Endodermal cell (in vitro differentiated cells): ENCODE data around the gene UNC80. TPM values are rescaled to one million over a fixed set of nuclear protein-coding genes. Genes with fewer than 3 reads are reported as not detected.

Experiments used
- DNase-seq: peaks from one replicate; pipeline ENCODE4 v3.0.0-alpha.2; 2017
- H3K27ac ChIP-seq: 2 replicates; pipeline ENCODE4 v1.5.1; 2013; ENCODE audit warnings: mild to moderate bottlenecking, low read depth, low read length, moderate library complexity
- H3K27me3 ChIP-seq: 2 replicates; pipeline ENCODE4 v1.6.1; 2013; ENCODE audit warnings: mild to moderate bottlenecking, low read length, moderate library complexity; ENCODE audit not compliant: insufficient read depth, control insufficient read depth, poor library complexity, severe bottlenecking
- H3K36me3 ChIP-seq: 2 replicates; pipeline ENCODE4 v1.7.0; 2013; ENCODE audit warnings: mild to moderate bottlenecking, low read length, moderate library complexity; ENCODE audit not compliant: control insufficient read depth, insufficient read depth
- H3K4me1 ChIP-seq: one replicate; pipeline ENCODE4 v1.7.0; 2013; ENCODE audit warnings: low read length; ENCODE audit not compliant: control insufficient read depth, insufficient read depth
- H3K4me3 ChIP-seq: 2 replicates; pipeline ENCODE4 v1.5.1; 2013; ENCODE audit warnings: mild to moderate bottlenecking, low read length, moderate library complexity
- H3K9ac ChIP-seq: 2 replicates; pipeline ENCODE4 v1.6.1; 2013; ENCODE audit warnings: mild to moderate bottlenecking, low read length, moderate library complexity; ENCODE audit not compliant: poor library complexity, severe bottlenecking; ENCODE audit errors: extremely low read depth
- H3K9me3 ChIP-seq: 2 replicates; pipeline ENCODE4 v1.6.1; 2013; ENCODE audit warnings: mild to moderate bottlenecking, low read length, moderate library complexity; ENCODE audit not compliant: control insufficient read depth
- H3K27ac Mint-ChIP-seq: 2 replicates; pipeline ENCODE4 v1.8.0; 2020; ENCODE audit warnings: mixed read lengths
- H3K27me3 Mint-ChIP-seq: 2 replicates; pipeline ENCODE4 v1.8.0; 2021; ENCODE audit warnings: mild to moderate bottlenecking, mixed read lengths; ENCODE audit not compliant: insufficient read depth
- H3K36me3 Mint-ChIP-seq: 2 replicates; pipeline ENCODE4 v1.8.0; 2020; ENCODE audit warnings: low read depth, mixed read lengths
- H3K4me1 Mint-ChIP-seq: 2 replicates; pipeline ENCODE4 v1.8.0; 2020; ENCODE audit warnings: mixed read lengths
- H3K4me3 Mint-ChIP-seq: 2 replicates; pipeline ENCODE4 v1.8.0; 2020; ENCODE audit warnings: mild to moderate bottlenecking, moderate library complexity, mixed read lengths
- H3K9me3 Mint-ChIP-seq: 2 replicates; pipeline ENCODE4 v1.8.0; 2020; ENCODE audit warnings: mild to moderate bottlenecking, mixed read lengths
- CTCF ChIP-seq: fragments of 200-600 bp; sonication (generic); conservative IDR thresholded peaks from 2 replicates; pipeline ENCODE4 v1.5.0; 2021; ENCODE audit warnings: antibody characterized with exemption, mild to moderate bottlenecking
- WGBS, 2 experiments: methylation state at CpG; one replicate each; pipeline versions ENCODE4 v1.1.5 to v1.1.7; 2013; ENCODE audit warnings: missing lambda C conversion rate in 2 of 2, mixed read lengths in 1 of 2; ENCODE audit not compliant: insufficient coverage in 1 of 2, insufficient read length in 1 of 2; 5-methylcytosine and 5-hydroxymethylcytosine counted together
- total RNA-seq, 2 donors: library from RNA; stranded (reverse); fragmentation: NEBNext Ultra II Directional in 1 of 2; extraction: Animal tissue kit (Norgen Biotek cat#: 25700) in 1 of 2; gene quantifications; 2 replicates in 1 of 2; 3 replicates in 1 of 2; pipeline ENCODE4 v1.2.1, GENCODE V29; 2021

The UNC80 gene
- total RNA-seq, 2 donors from 2014 or later: 0.15 to 0.55 TPM

GRCh38 chr2:209942936-209943605 lies 171.4 kb downstream of the UNC80 start:
- H3K4me3 Mint-ChIP-seq: no peak overlapping the region
- H3K36me3 Mint-ChIP-seq: no peaks in the 10 kb centered on the region
- H3K4me1 Mint-ChIP-seq: no peaks in the 10 kb centered on the region
- no peaks in the 10 kb centered on the region for H3K4me1 ChIP-seq
- H3K4me3 ChIP-seq: no peak overlapping the region
- no peak overlapping the region for H3K27ac Mint-ChIP-seq
- no peaks in the 10 kb centered on the region for H3K27me3 ChIP-seq
- no peaks in the 10 kb centered on the region for H3K36me3 ChIP-seq
- DNase-seq: no peak
- H3K27ac ChIP-seq: no peak overlapping the region
- no peak overlapping the region for H3K9ac ChIP-seq
- no peaks in the 10 kb centered on the region for H3K9me3 ChIP-seq
- no peaks in the 10 kb centered on the region for H3K27me3 Mint-ChIP-seq
- H3K9me3 Mint-ChIP-seq: no peaks in the 10 kb centered on the region
- no peak for TF ChIP-seq CTCF
- WGBS, 2 experiments: 69 to 84% methylated on average over 5 of the region's 5 CpGs

- Histone ChIP-seq H3K36me3 (no peaks in the 10 kb centered on the region), H3K4me3 (no peak overlapping the region), H3K27ac (no peak overlapping the region), H3K27me3 (no peaks in the 10 kb centered on the region), H3K9ac (no peak overlapping the region), H3K9me3 (no peaks in the 10 kb centered on the region), H3K4me1 (no peaks in the 10 kb centered on the region)
- Mint-ChIP-seq H3K27me3 (no peaks in the 10 kb centered on the region), H3K27ac (no peak overlapping the region), H3K4me1 (no peaks in the 10 kb centered on the region), H3K4me3 (no peak overlapping the region), H3K36me3 (no peaks in the 10 kb centered on the region), H3K9me3 (no peaks in the 10 kb centered on the region)
- no peak for TF ChIP-seq CTCF
- DNase-seq: no peak
These were observed 172.1 kb downstream of the UNC80 start for GRCh38 chr2:209943776-209944175.

GRCh38 chr2:209946539-209946938 lies 174.9 kb downstream of the UNC80 start:
- H3K4me3 ChIP-seq: no peak overlapping the region
- TF ChIP-seq CTCF: no peak
- no peak overlapping the region for H3K27ac ChIP-seq
- no peaks in the 10 kb centered on the region for H3K4me1 ChIP-seq
- H3K36me3 Mint-ChIP-seq: no peaks in the 10 kb centered on the region
- 95% methylated on average over 1 of the region's 1 CpG; no CpG with 5 or more reads in 1 of the 2 experiments for WGBS, 2 experiments
- H3K9ac ChIP-seq: no peak overlapping the region
- no peak for DNase-seq
- peaks cover 1% of the 10 kb centered on the region for H3K9me3 Mint-ChIP-seq
- H3K36me3 ChIP-seq: no peaks in the 10 kb centered on the region
- H3K9me3 ChIP-seq: peaks cover 1% of the 10 kb centered on the region
- H3K4me3 Mint-ChIP-seq: no peak overlapping the region
- no peaks in the 10 kb centered on the region for H3K27me3 ChIP-seq
- H3K27ac Mint-ChIP-seq: no peak overlapping the region
- no peaks in the 10 kb centered on the region for H3K27me3 Mint-ChIP-seq
- no peaks in the 10 kb centered on the region for H3K4me1 Mint-ChIP-seq
